DMS 273 (cell line): ENCODE measurements around the gene FBXO30.

Experiments
- DNase-seq: peaks from one replicate; lab custom pipeline; 2025; ENCODE audit not compliant: unreplicated experiment; lab: John Stamatoyannopoulos, UW

FBXO30 gene

DNA sequence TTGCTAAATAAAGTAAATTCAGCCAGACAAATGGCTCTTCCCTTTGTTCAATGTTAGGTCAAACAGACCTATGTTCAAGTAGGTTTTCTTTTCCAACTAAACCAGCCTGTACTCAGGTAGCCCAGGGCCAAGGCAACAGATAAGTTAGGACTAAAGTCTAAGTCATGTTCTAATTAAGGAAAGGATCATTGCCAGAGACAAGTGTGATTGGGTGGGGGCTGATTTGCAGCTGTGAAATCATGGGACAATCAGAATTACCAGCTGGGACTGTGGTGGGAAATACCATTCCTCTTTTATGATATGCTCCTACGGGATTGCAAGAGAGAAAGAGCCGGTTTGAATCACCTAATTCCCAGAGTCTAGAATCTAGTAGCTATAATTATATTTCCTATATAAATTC is 4.2 kb upstream of the FBXO30 start:
- no peak for DNase-seq

- no peak for DNase-seq
Measured at GRCh38 chr6:145816392-145816791, 1.8 kb upstream of the FBXO30 start.

DNA sequence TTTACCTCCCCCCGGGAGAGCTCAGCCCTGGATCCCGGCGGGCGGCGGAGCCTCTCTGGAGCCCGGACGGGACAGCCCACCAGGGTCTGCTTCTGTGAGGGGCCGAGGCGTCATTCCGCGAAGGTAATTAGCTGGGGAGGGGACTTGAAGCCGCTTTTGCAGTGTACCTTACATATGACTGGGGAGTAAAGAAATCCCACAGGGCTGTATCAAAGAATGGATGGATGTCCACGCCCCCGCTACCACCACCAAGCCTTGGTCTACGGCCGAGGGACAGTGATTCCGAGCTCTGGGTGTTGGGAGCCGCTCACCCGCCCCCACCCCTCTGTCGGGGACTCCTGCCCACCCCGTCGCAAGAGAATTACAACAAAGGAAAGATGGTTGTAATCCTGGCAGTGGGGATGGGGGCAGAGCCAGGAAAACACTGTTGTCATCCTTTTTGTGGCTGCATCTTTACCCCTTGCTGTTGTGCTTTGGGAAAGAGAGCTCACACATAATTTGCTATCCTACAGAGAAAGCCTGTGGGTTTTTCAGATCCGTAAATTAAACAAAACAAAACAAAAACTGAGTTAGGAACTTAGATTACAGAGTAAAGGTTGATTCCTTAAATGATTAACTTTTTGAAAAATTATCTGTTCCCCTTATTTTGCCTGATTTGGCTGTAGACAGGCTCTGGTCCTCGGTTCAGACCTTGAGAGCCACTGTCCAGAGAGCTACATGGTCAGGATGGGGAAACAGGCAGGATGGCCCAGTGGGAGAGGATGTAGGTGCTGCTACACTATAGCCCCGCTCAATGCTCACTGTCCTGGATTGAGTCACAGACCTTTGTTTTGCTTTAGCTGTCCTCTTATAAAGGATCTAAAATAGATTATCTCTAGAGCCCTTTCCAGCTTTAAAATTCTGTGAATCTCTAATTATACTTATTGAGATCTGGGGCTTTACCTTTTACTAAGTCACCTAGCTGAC is 997 bp upstream of the FBXO30 start:
- no peak for DNase-seq

DNA sequence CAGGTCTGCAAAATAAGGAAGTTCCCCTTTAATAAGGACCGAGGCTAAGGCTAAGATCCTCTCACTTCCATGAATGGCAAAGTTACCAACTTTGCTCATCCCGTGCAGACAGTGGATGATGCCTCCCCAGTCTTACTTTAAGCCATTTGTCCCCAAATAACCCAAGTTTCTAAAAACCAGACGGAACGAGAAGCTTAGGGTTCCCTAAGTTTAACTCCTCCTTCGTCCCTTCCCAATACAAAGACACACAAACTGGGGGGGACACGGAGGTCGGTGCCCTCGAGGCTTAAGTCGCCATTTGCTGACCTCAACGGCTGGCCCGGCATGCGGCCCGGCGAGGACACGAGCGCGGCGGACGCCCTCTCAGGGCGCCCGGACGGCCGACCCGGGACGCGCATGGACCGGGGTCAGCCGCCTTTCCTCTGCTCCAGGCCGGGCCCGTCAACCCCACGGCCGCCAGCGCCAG is 527 bp downstream of the FBXO30 start:
- peak; percentile 77 for DNase-seq

DNA sequence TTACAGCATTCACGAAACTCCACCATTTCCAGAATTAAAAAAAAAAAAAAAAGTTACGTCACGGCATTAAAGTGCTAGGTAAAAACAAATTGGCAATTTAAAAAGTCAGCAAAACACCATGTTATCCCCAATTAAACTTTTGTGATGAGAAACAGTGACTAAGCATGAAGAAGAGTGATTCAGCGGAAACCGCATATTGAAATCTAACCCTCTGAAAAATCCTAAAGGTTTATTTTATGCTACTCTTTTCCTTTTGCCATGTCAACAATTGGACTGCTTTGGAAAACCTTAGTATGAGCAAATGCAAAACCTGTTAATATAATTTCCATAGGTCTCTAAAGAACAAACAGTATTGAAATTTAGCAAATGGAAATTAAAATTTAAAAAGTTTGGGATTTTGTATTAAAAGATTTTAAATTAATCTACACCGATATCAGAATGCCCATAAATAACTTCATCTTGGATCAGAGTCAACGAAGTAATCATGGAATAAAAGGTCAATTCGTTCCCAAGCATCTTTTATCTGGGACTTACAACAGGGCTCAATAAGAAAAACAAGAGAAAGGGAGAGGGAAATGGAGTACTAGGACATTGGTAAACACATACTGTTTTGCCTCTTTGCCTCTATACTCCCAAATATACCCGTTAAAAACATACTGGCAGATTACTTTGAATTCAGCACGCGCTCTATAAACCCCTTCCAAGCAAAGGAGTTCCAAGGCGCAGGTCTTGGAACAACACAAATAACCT is 1.1 kb downstream of the FBXO30 start:
- peak; percentile 39 for DNase-seq

DNA sequence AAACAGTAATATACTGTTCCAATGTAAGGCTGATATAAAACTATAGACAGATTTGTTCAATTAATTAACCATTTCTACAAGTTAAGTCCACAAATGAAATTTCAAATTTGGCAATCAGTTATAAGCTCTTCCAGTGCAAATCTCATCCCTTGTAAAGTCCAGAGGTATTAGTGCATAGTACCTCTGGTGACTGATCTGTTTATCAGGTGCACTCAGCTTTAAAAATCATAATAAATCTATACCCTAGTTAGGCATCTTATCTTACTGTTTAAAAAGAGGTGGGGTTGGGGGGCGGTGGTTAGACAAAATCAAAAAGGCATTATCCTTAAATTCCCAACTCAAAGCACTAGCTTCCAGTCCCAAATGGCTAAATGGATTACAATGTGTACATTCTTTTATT is 2.9 kb downstream of the FBXO30 start:
- DNase-seq = no peak

- no peak for DNase-seq
Measured at GRCh38 chr6:145809785-145810184, 4.8 kb downstream of the FBXO30 start.

- no peak for DNase-seq
Measured at GRCh38 chr6:145809211-145809610, 5.4 kb downstream of the FBXO30 start.

DNA sequence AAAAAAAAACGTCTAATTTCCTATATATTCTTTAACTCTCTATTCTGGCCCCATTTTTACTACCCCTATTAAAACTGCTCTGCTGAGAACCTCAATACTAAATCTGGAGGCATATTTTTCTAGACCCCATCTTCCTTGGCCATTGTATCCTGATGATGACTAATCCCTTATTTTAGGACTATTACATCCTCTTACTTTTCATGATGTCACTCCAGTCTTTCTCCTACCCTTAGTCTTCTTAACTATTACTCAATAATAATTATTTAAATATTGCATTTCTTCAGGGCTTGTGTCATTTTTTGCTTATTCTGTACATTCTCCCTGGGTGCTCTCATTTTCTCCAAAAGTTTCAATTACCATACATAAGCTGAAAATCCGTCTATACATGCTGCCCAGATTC is 6.4 kb downstream of the FBXO30 start:
- no peak for DNase-seq

- DNase-seq = no peak
Measured at GRCh38 chr6:145802141-145802540, 12.5 kb downstream of the FBXO30 start.

GRCh38 chr6:145801021-145801420 is 13.6 kb downstream of the FBXO30 start:
- DNase-seq = peak; percentile 31

DNA sequence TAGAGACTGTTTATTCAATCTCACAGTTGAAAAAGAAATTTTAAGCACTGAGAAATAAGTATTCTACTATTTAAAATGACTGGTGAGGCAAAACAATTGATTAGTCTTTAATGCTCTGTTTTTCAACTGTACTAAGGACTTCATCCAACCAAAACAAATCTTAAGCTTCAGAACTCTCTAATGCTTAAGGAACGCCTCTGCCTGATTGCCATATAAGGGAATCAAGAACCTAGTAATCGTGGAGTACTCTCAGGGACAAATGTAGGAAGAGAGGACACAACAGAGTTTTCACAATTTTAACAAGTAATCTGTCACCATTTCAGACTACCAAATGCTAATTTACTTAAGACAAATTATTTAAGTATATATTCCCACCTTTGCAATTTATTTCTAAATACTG is 16.1 kb downstream of the FBXO30 start:
- DNase-seq = no peak

DNA sequence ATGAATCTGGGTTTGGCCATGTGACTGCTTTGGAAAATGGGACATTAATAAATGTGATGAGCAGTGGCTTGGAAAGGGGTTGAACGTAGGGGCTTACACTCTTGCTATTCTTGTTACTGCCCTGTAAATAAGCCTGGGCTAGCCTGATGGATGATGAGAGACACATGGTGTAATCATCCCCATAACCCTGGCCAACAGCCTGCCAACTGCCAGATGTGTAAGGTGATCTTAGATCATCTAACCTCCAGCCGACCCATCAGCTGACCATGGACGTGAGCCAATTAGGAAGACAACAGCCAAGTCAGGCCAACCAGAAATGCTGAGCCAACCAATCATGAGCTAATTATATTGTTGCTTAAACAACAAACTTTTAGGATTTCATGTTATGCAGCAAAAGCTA is 25.2 kb downstream of the FBXO30 start:
- DNase-seq = peak; percentile 52

DNA sequence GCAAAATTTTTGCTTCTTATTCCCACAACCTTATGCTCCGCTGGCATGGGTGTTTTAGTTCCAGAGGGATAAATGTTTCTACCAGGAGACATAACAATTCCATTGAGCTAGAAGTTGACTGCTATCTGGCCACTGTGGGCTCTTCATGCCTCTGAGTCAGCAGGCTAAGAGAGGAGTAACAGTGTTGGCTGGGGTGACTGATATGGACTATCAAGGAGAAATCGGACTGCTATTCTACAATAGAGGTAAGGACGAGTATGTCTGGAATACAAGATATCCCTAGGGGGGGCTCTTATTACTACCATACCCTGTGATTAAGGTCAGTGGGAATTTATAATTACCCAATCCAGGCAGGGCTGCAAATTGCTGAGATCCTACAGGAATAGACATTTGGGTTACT is 26.9 kb downstream of the FBXO30 start:
- no peak for DNase-seq

GRCh38 chr6:145784683-145785082 is 29.9 kb downstream of the FBXO30 start:
- DNase-seq = peak; percentile 11

- no peak for DNase-seq
Measured at GRCh38 chr6:145783796-145784195, 30.8 kb downstream of the FBXO30 start.

DNA sequence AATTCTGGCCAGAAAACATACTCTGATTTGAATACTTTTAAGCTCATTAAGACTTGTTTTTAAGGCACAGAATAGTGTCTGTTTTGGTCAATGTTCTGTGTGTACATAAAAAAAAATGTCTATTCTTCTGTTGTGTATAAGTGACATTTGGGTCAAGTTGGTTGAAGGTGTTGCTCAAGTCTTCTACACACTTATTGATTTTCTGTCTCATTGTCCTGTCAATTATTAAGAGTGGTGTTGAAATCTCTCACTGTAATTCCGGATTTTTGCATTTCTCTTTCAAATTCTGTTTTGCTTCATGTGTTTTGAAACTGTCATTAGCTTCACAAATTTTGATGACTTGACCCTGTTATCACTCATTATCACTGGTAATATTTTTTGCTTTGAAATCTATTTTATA is 41.7 kb downstream of the FBXO30 start:
- no peak for DNase-seq

GRCh38 chr6:145765449-145765848 is 49.1 kb downstream of the FBXO30 start:
- no peak for DNase-seq

- no peak for DNase-seq
Measured at GRCh38 chr6:145763742-145764141, 50.9 kb downstream of the FBXO30 start.

GRCh38 chr6:145761584-145761983 is 53.0 kb downstream of the FBXO30 start:
- peak; percentile 20 for DNase-seq

DNA sequence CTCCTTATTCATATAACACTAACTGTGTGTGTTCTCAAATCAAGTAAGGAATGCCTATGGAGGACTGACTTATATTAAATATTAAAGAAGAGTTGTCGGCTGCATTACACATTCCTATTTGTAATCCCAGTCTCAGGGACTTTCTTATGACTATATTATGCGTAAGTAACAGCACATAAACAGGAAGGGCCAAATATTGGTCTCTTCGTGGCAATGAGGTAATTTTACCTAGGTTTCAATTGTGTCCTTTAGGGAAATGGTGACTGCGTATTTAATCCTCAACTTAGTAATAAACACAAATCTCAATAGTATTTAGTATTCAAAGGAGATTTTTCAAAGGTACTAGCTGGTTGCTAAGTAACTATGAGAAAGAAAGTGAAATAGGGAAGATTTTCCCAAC is 56.5 kb downstream of the FBXO30 start:
- DNase-seq = no peak

GRCh38 chr6:145756170-145756662 is 58.4 kb downstream of the FBXO30 start:
- DNase-seq = peak; percentile 56
